ENCODE measurements around the gene AKR1E2.

GRCh38 chr10:4810092-4810491 is 15.9 kb upstream of the AKR1E2 start:
- no peak for TF ChIP-seq POLR2A (IDR thresholded peaks at IDR 0.05; ENCODE audit: low read length)
- TF ChIP-seq GATA1 (IDR thresholded peaks at IDR 0.05; ENCODE audit: low read depth, low read length): no peak

All from erythroblast (primary cell).